A375 (cell line): Measurements from ENCODE around the gene TAS2R43. TPM values are rescaled to one million over a fixed set of nuclear protein-coding genes. Genes with fewer than 3 reads are reported as not detected.

ENCODE experiments used
- small RNA-seq: library from RNA; depleted of rRNA; stranded (forward); fragments of <200 nt; gene quantifications from one replicate; pipeline ENCODE3, GENCODE V24; 2014
- total RNA-seq: library from RNA; depleted of rRNA; stranded (reverse); fragments of >200 nt; shearing (Covaris generic); gene quantifications from 2 replicates; pipeline ENCODE4 v1.2.3, GENCODE V29; 2014; rRNA removed

TAS2R43 gene, protein sequence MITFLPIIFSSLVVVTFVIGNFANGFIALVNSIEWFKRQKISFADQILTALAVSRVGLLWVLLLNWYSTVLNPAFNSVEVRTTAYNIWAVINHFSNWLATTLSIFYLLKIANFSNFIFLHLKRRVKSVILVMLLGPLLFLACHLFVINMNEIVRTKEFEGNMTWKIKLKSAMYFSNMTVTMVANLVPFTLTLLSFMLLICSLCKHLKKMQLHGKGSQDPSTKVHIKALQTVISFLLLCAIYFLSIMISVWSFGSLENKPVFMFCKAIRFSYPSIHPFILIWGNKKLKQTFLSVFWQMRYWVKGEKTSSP
- total RNA-seq = not detected in 2 replicates

GRCh38 chr12:11092128-11092527 lies at the start of gene TAS2R43:
Gene TAS2R43 (minus strand): TSS chr12:11092313. CDS start chr12:11092229, 84 bp downstream.

GRCh38 chr12:11134305-11134704 lies 42.2 kb upstream of the TAS2R43 start, which contains the start of gene TAS2R30:
Gene TAS2R30 (minus strand): TSS chr12:11134644. CDS start chr12:11134244, 400 bp downstream.

DNA sequence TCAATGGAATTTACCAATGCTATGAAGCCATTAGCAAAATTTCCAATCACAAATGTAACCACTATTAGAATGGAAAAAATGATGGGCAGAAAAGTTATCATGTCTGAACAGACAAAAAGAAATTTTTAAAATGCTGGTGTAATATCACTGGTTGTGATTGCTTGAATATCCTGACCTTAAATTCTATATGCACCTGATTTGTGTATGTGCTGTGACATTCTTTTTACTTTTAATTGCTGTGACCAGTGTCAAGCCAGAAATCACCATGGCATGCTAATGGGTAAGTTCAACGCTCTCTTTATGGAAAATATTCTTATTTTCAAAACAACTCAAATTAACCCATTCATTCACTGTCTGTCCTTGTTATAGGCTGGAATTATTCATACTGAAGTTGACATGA lies 29.9 kb downstream of the TAS2R43 start, which contains the start of gene TAS2R46:
TAS2R46 (minus strand) TSS at position 101 of the 400 bp plus-strand sequence; CDS start at position 101, 0 bp downstream.

Small RNAs within 50 kb of the gene (small RNA-seq; reads per million reads assigned to genes)
- not detected for gene AC018630.1

Other genes with a start within 250 kb of the TAS2R43 start
- gene PRR4, start 242.8 kb downstream of the TAS2R43 start, total RNA-seq = 9.5 and 14.6 TPM in 2 replicates
- gene PRH1, start 208.1 kb downstream of the TAS2R43 start, total RNA-seq = 6.1 and 15.7 TPM in 2 replicates
- 0.24 and 0.79 TPM in 2 replicates for gene TAS2R13, start 182.8 kb downstream of the TAS2R43 start, total RNA-seq
- 0.91 and 0.98 TPM in 2 replicates for gene PRH2, start 163.1 kb downstream of the TAS2R43 start, total RNA-seq
- 1.5 and 2.2 TPM in 2 replicates for gene TAS2R14, start 153.1 kb downstream of the TAS2R43 start, total RNA-seq
- 0.48 and 0.87 TPM in 2 replicates for gene TAS2R50, start 105.4 kb downstream of the TAS2R43 start, total RNA-seq
- 0.24 and 0.91 TPM in 2 replicates for gene TAS2R20, start 94.0 kb downstream of the TAS2R43 start, total RNA-seq
- gene TAS2R19, start 69.7 kb downstream of the TAS2R43 start, total RNA-seq = 1.5 and 3.2 TPM in 2 replicates
- gene TAS2R31, start 60.9 kb downstream of the TAS2R43 start, total RNA-seq = 1.1 and 1.2 TPM in 2 replicates
- 0.38 and 0.61 TPM in 2 replicates for gene TAS2R46, start 30.0 kb downstream of the TAS2R43 start, total RNA-seq
- 2.4 and 3.0 TPM in 2 replicates for gene TAS2R30, start 42.3 kb upstream of the TAS2R43 start, total RNA-seq
- 15.3 and 16.5 TPM in 2 replicates for gene SMIM10L1, start 78.9 kb upstream of the TAS2R43 start, total RNA-seq
- not detected in 2 replicates for gene TAS2R42, start 94.6 kb upstream of the TAS2R43 start, total RNA-seq
- not detected in 2 replicates for gene PRB3, start 177.4 kb upstream of the TAS2R43 start, total RNA-seq
- gene PRB4, start 218.1 kb upstream of the TAS2R43 start, total RNA-seq = not detected in 2 replicates